ENCODE measurements around the gene PLEKHA3. TPM values are rescaled to one million over a fixed set of nuclear protein-coding genes. Genes with fewer than 3 reads are reported as not detected.
A peak's percentile ranks its signal among the peaks of the same experiment; 100 is the strongest.

PLEKHA3 gene
- 10 to 100 TPM; 10.2 to 50.4 (median 40.5) TPM for total RNA-seq
- 10 to 100 TPM in 1 of 2 donors, 1 to 10 TPM in 1; 3.0 to 11.0 TPM for polyA plus RNA-seq
- long read RNA-seq, donor 1, full-length matches to known transcripts: 25 of 33 reads
- long read RNA-seq, donor 1, partial matches to known transcripts: 6 of 33 reads
- long read RNA-seq, donor 1, other reads (novel, unspliced or antisense): 2 of 33 reads
- long read RNA-seq, donor 2, full-length matches to known transcripts: 5 of 8 reads
- long read RNA-seq, donor 2, partial matches to known transcripts: 1 of 8 reads
- long read RNA-seq, donor 2, other reads (novel, unspliced or antisense): 2 of 8 reads
- long read RNA-seq, donor 3, full-length matches to known transcripts: 38 of 49 reads
- long read RNA-seq, donor 3, partial matches to known transcripts: 5 of 49 reads
- long read RNA-seq, donor 3, other reads (novel, unspliced or antisense): 6 of 49 reads

DNA sequence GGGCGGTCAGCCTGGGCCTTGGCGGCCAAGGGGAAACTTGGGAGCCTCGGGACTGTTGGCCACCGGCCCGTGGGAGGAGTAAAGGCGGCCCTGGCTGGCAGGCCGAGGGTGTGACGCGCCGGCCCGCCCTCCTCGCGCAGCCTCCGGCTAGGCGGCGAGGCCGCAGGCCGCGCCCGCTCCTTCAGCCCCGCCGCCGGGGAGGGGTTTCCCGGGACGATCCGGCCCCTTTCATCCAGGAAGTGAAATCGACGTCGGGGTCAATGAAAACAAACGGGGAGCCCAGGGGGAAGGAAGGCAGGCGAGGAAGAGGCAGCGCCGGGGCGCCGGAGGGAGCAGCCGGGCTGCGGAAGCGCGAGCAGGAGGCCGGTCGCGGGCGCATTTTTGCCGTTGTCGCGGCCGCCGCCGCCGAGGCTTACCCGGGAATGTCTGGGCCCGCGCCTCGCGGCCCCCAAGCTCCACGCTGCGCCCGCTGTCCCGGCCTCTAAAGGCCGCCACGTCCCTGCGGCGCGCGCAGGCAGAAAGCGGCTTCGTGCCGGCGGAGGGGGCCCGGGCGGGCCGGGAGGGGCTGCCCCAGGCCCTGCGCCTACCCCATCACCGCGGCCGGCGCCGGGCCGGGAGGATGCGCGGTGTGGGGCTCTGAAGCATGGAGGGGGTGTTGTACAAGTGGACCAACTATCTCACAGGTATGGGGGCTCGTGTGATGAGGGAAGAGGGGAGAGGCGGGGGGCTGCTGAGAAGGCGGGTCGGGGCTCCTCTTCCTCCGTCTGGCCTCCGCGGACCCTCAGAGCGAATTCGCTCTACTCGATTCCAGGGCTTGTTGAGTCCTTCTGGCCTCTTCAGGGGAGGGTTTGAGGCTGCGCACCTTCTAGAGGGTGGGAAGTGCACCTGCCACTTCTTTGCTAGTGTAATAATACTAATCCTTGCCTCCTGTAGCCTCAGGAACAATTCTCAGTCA lies at the start of gene PLEKHA3:
PLEKHA3 (plus strand) TSS at position 231 of the 955 bp plus-strand sequence; CDS start at position 644, 413 bp downstream.
- peaks cover 0 to 1% (median 0%) of the 10 kb centered on the region in 9 donors for H3K36me3 ChIP-seq
- WGBS, 4 donors: 0 to 1% (median 1%) methylated on average over 20 to 92 of the region's 92 CpGs
- intact Hi-C loops (cut with DNase I): loop anchor here in 4 of 10 donors (2.0 to 5.0 kb wide), 2 partner anchors 42 kb away; no protein-coding TSS in a partner anchor
- peak within 1 kb of the TSS; percentile 51 to 97 (median 94) for H3K27ac ChIP-seq
- TF ChIP-seq, protein P1, sequence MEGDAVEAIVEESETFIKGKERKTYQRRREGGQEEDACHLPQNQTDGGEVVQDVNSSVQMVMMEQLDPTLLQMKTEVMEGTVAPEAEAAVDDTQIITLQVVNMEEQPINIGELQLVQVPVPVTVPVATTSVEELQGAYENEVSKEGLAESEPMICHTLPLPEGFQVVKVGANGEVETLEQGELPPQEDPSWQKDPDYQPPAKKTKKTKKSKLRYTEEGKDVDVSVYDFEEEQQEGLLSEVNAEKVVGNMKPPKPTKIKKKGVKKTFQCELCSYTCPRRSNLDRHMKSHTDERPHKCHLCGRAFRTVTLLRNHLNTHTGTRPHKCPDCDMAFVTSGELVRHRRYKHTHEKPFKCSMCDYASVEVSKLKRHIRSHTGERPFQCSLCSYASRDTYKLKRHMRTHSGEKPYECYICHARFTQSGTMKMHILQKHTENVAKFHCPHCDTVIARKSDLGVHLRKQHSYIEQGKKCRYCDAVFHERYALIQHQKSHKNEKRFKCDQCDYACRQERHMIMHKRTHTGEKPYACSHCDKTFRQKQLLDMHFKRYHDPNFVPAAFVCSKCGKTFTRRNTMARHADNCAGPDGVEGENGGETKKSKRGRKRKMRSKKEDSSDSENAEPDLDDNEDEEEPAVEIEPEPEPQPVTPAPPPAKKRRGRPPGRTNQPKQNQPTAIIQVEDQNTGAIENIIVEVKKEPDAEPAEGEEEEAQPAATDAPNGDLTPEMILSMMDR (IDR thresholded peaks at IDR 0.05): no peak
- peak in 1 of 2 donors; percentile 88 for TF ChIP-seq POLR2A (IDR thresholded peaks at IDR 0.05)
- peak within 1 kb of the TSS; percentile 49 to 92 (median 79) for H3K4me3 ChIP-seq
- H3K4me1 ChIP-seq: peaks cover 5 to 67% (median 53%) of the 10 kb centered on the region in 12 donors
- ATAC-seq: peak; percentile 79 to 96 (median 90)
- H3K9me3 ChIP-seq: no peaks in the 10 kb centered on the region
- peak; percentile 98 to 99 (median 98) for DNase-seq
- no peaks in the 10 kb centered on the region for H3K27me3 ChIP-seq

DNA sequence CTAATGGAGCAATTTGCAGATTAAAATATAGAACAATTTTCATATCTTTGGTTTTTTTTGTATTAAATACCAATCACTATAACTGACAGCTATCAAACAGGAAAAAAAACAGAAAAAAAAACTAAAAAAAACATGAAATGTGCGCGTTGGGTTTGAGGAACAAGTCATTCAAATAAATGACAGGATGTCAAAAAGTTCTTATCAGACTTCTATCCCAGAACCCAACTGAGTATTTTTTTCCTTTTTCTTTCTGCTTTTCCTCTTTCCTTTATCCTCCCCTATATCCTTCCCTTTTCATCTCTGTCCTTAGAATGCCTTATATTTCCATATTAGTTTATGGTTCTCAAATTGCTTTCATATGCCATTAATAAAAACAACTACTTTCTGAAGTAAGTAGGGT lies 43.6 kb upstream of the PLEKHA3 start:
- Histone ChIP-seq H3K27ac (no peak overlapping the region), H3K36me3 (peaks cover 0 to 100% (median 99%) of the 10 kb centered on the region in 9 donors), H3K4me1 (no peaks in the 10 kb centered on the region), H3K4me3 (no peak overlapping the region), H3K9me3 (no peaks in the 10 kb centered on the region), H3K27me3 (no peaks in the 10 kb centered on the region)
- DNase-seq (no peak), ATAC-seq (no peak)
- TF ChIP-seq, protein P1 (IDR thresholded peaks at IDR 0.05): no peak
- TF ChIP-seq POLR2A (IDR thresholded peaks at IDR 0.05): no peak
- intact Hi-C loops (cut with DNase I): no loop called here
- WGBS, 4 donors: 81 to 94% (median 86%) methylated on average over 2 of the region's 2 CpGs

DNA sequence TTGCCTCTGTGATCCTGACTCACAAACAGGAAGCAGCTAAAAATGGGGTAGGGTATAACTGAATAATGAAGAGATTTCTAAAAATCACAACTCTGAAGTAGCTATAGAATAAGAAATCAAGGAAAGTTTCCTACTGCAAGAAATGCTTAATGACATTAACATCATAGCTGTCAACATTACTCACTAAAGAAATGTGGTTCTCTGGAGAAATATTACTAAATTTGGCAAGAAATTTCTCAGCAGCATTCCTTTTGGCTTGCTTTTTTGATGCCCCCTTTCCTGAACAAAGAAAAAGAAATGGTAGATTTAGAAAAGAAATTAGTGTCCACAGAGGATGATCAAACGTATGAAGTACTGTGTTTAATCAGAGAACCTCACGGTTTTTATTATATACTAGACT lies 38.8 kb upstream of the PLEKHA3 start:
- peaks cover 0 to 100% (median 99%) of the 10 kb centered on the region in 9 donors for H3K36me3 ChIP-seq
- no peak overlapping the region for H3K4me3 ChIP-seq
- ATAC-seq (no peak), DNase-seq (no peak)
- no peaks in the 10 kb centered on the region for H3K4me1 ChIP-seq
- no peak overlapping the region for H3K27ac ChIP-seq
- no peaks in the 10 kb centered on the region for H3K9me3 ChIP-seq
- TF ChIP-seq POLR2A (IDR thresholded peaks at IDR 0.05): no peak
- TF ChIP-seq, protein P1 (IDR thresholded peaks at IDR 0.05): no peak
- 94 to 95% (median 95%) methylated on average over 2 of the region's 2 CpGs for WGBS, 4 donors
- intact Hi-C loops (cut with DNase I): no loop called here
- H3K27me3 ChIP-seq: no peaks in the 10 kb centered on the region

Measured in heart left ventricle (tissue), 16 donors.